NCI-H2227 (cell line): ENCODE data around the gene RRAD.

ENCODE experiments used
- DNase-seq: peaks from one replicate; lab custom pipeline; 2025; ENCODE audit not compliant: unreplicated experiment; lab: John Stamatoyannopoulos, UW

The RRAD gene

GRCh38 chr16:66934138-66934838 lies 9.0 kb upstream of the RRAD start, which contains the start of gene CIAO2B:
CIAO2B (minus strand) TSS chr16:66934402; CDS start chr16:66934364, 38 bp downstream.
- DNase-seq: peak; percentile 88

- no peak for DNase-seq
Observed at GRCh38 chr16:66933776-66934137, 8.4 kb upstream of the RRAD start.

- no peak for DNase-seq
Observed at GRCh38 chr16:66932076-66932475, 6.7 kb upstream of the RRAD start.

GRCh38 chr16:66931665-66932064 lies 6.3 kb upstream of the RRAD start:
- no peak for DNase-seq

- no peak for DNase-seq
Observed at GRCh38 chr16:66930189-66930588, 4.9 kb upstream of the RRAD start.

- peak; percentile 8 for DNase-seq
Observed at GRCh38 chr16:66928702-66929388, 3.5 kb upstream of the RRAD start.

GRCh38 chr16:66927918-66928649 lies 2.7 kb upstream of the RRAD start:
- no peak for DNase-seq

- peak; percentile 35 for DNase-seq
Observed at GRCh38 chr16:66926961-66927436, 1.7 kb upstream of the RRAD start.

- DNase-seq: peak; percentile 35
Observed at GRCh38 chr16:66926171-66926947, 1.0 kb upstream of the RRAD start.

GRCh38 chr16:66924527-66925321 lies 611 bp downstream of the RRAD start:
- DNase-seq: peak; percentile 49

GRCh38 chr16:66923866-66924265 lies 1.5 kb downstream of the RRAD start:
- no peak for DNase-seq

GRCh38 chr16:66923247-66923731 lies 2.0 kb downstream of the RRAD start:
- DNase-seq: no peak

GRCh38 chr16:66921729-66922450 lies 3.4 kb downstream of the RRAD start:
- DNase-seq: no peak

GRCh38 chr16:66920924-66921680 lies 4.2 kb downstream of the RRAD start:
- no peak for DNase-seq

GRCh38 chr16:66920299-66920590 lies 5.1 kb downstream of the RRAD start:
- no peak for DNase-seq

- no peak for DNase-seq
Observed at GRCh38 chr16:66919569-66920298, 5.6 kb downstream of the RRAD start.

GRCh38 chr16:66918803-66919568 lies 6.3 kb downstream of the RRAD start, which contains the start of gene CDH16:
CDH16 (minus strand) TSS chr16:66918885; CDS start chr16:66918065, 820 bp downstream.
- no peak for DNase-seq
